Endothelial cell of umbilical vein (primary cell): ENCODE measurements around the gene KRT6A.

Experiments used
- EZH2 ChIP-seq: IDR thresholded peaks from 2 replicates; pipeline ENCODE4 v1.6.1; 2012; ENCODE audit warnings: borderline replicate concordance, low read depth, mild to moderate bottlenecking, moderate library complexity, low read length, inconsistent platforms; ENCODE audit not compliant: severe bottlenecking
- FOS ChIP-seq: IDR thresholded peaks from 2 replicates; pipeline ENCODE4 v1.6.1; 2011; ENCODE audit warnings: mild to moderate bottlenecking, low read length, moderate library complexity, borderline replicate concordance; ENCODE audit not compliant: insufficient read depth
- GATA2 ChIP-seq: IDR thresholded peaks from 2 replicates; pipeline ENCODE4 v1.7.0; 2011; ENCODE audit warnings: low read depth, mild to moderate bottlenecking, moderate library complexity, mixed read lengths, low read length; ENCODE audit not compliant: insufficient read length, insufficient read depth
- JUN ChIP-seq: IDR thresholded peaks from 2 replicates; pipeline ENCODE4 v1.6.1; 2011; ENCODE audit warnings: borderline replicate concordance, low read depth; ENCODE audit not compliant: insufficient read length, insufficient read depth
- MAX ChIP-seq: IDR thresholded peaks from 2 replicates; pipeline ENCODE4 v1.6.1; 2011; ENCODE audit not compliant: insufficient read depth, insufficient read length
- MYC ChIP-seq: IDR thresholded peaks from one replicate; pipeline ENCODE4 v1.6.1; 2011; ENCODE audit warnings: mild to moderate bottlenecking, low read depth, low read length
- POLR2A ChIP-seq: IDR thresholded peaks from 2 replicates; pipeline ENCODE4 v1.6.1; 2012; ENCODE audit warnings: low read depth, mild to moderate bottlenecking, control low read depth, low read length
- POLR2AphosphoS5 ChIP-seq: IDR thresholded peaks from 2 replicates; pipeline ENCODE4 v1.6.1; 2012; ENCODE audit warnings: low read depth, mild to moderate bottlenecking, control low read depth, low read length, moderate library complexity; ENCODE audit not compliant: insufficient read depth
- TF ChIP-seq, protein P1 (sequence below), 2 donors: IDR thresholded peaks; 1 replicate in 1 of 2; 2 replicates in 1 of 2; pipeline ENCODE4 v1.5.1; 2011; ENCODE audit warnings: low read length in 2 of 2, mild to moderate bottlenecking in 2 of 2, moderate library complexity in 2 of 2, control low read depth in 1 of 2, inconsistent platforms in 1 of 2, low read depth in 1 of 2; ENCODE audit not compliant: insufficient read depth in 1 of 2; ENCODE audit errors: extremely low read depth in 1 of 2

DNA sequence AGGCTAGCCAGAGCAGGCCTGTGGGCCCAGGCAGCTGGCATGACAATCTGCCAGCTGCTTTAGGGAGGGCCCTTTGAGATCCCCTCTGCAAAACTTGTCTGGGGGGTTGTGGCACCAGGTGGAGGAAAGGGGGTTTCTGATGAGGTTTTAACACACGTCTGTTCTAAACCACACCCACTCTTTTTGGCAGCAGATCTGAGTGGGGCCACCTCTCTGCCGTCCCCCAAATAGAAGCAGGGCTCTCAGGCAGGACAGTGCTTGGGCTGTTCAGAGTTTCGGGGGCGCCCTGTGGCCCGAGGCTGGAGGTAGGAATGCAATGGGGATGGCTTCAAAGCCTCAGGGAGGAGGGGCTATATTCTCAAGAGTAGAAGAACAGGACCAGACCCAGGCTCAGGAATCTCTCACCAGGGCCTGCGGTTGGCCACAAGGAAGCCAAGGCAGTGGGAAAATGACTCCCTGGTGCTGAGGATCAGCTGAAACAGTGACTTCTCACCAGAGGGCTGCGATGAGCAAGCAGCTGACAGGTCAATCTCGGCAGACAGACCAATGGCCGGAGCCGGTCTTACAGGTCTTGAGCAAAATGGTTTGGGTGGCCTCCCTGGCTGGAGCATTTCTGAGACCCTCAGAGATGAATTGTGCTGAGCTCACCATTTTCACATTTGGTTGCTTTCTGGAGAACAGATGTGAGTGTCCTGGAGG lies 28.7 kb upstream of the KRT6A start:
- TF ChIP-seq, protein P1, sequence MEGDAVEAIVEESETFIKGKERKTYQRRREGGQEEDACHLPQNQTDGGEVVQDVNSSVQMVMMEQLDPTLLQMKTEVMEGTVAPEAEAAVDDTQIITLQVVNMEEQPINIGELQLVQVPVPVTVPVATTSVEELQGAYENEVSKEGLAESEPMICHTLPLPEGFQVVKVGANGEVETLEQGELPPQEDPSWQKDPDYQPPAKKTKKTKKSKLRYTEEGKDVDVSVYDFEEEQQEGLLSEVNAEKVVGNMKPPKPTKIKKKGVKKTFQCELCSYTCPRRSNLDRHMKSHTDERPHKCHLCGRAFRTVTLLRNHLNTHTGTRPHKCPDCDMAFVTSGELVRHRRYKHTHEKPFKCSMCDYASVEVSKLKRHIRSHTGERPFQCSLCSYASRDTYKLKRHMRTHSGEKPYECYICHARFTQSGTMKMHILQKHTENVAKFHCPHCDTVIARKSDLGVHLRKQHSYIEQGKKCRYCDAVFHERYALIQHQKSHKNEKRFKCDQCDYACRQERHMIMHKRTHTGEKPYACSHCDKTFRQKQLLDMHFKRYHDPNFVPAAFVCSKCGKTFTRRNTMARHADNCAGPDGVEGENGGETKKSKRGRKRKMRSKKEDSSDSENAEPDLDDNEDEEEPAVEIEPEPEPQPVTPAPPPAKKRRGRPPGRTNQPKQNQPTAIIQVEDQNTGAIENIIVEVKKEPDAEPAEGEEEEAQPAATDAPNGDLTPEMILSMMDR (IDR thresholded peaks at IDR 0.05; ENCODE audit: extremely low read depth in 1 of 2, insufficient read depth in 1 of 2, low read depth in 1 of 2, low read length in 2 of 2): no peak
- TF ChIP-seq GATA2 (no peak), POLR2A (no peak), EZH2 (no peak), MAX (no peak), POLR2AphosphoS5 (no peak), MYC (no peak), JUN (no peak), FOS (no peak)
